Thymus (tissue), 11 donors: ENCODE measurements around the gene CCDC6. TPM values are rescaled to one million over a fixed set of nuclear protein-coding genes. Genes with fewer than 3 reads are reported as not detected.

Experiments
- DNase-seq, 9 donors: peaks; one replicate each; pipeline ENCODE4 v3.0.0-alpha.2; 2013; ENCODE audit warnings: low spot score in 9 of 9, low read depth in 6 of 9, missing footprints in 1 of 9
- H3K27ac ChIP-seq, 2 donors: one replicate each; pipeline ENCODE4 v1.5.1; 2013; ENCODE audit warnings: control low read depth in 1 of 2, low read depth in 1 of 2, low read length in 1 of 2, mild to moderate bottlenecking in 1 of 2, moderate library complexity in 1 of 2
- H3K27me3 ChIP-seq, 2 donors: one replicate each; pipeline ENCODE4 v1.5.1; 2013; ENCODE audit warnings: low read length in 1 of 2; ENCODE audit not compliant: control insufficient read depth in 2 of 2, insufficient read depth in 1 of 2
- H3K36me3 ChIP-seq, 2 donors: one replicate each; pipeline ENCODE4 v1.5.1; 2013; ENCODE audit warnings: low read length in 1 of 2, mild to moderate bottlenecking in 1 of 2, moderate library complexity in 1 of 2; ENCODE audit not compliant: control insufficient read depth in 2 of 2, insufficient read depth in 2 of 2
- H3K4me1 ChIP-seq, 2 donors: one replicate each; pipeline ENCODE4 v1.5.1; 2013; ENCODE audit warnings: low read length in 2 of 2; ENCODE audit not compliant: control insufficient read depth in 2 of 2, insufficient read depth in 2 of 2
- H3K4me3 ChIP-seq, 2 donors: one replicate each; pipeline ENCODE4 v1.5.1; 2013; ENCODE audit warnings: low read length in 2 of 2, control low read depth in 1 of 2, mild to moderate bottlenecking in 1 of 2
- H3K9me3 ChIP-seq, 2 donors: one replicate each; pipeline ENCODE4 v1.5.1; 2013; ENCODE audit warnings: low read length in 1 of 2, mild to moderate bottlenecking in 1 of 2; ENCODE audit not compliant: control insufficient read depth in 2 of 2, insufficient read depth in 1 of 2
- WGBS: extraction: QIAGEN DNeasy Blood & Tissue Kit; methylation state at CpG from one replicate; pipeline ENCODE4 v1.1.7; 2013; 5-methylcytosine and 5-hydroxymethylcytosine counted together
- polyA plus RNA-seq: library from polyadenylated mRNA; stranded (reverse); fragments of 200-250 nt; gene quantifications from one replicate; pipeline ENCODE4 v1.2.3, GENCODE V29; 2013
- total RNA-seq: library from RNA; stranded (reverse); fragments of 120-200 nt; gene quantifications from one replicate; pipeline ENCODE4 v1.2.4, GENCODE V29; 2013
- donor health status: healthy.

CCDC6 gene
- total and polyA plus RNA-seq, 2 donors = 9.3 to 19.9 TPM

- H3K27ac ChIP-seq = no peak overlapping the region
- H3K9me3 ChIP-seq = no peaks in the 10 kb centered on the region
- H3K27me3 ChIP-seq = no peaks in the 10 kb centered on the region
- no peaks in the 10 kb centered on the region for H3K4me1 ChIP-seq
- no peak for DNase-seq
- no peaks in the 10 kb centered on the region for H3K36me3 ChIP-seq
- H3K4me3 ChIP-seq = no peak overlapping the region
- WGBS = 94% methylated on average over 3 of the region's 3 CpGs
These were observed 50.3 kb downstream of the CCDC6 start for GRCh38 chr10:59856104-59856503.

GRCh38 chr10:59854571-59854970 lies 51.8 kb downstream of the CCDC6 start:
- Histone ChIP-seq H3K9me3 (no peaks in the 10 kb centered on the region), H3K4me3 (no peak overlapping the region), H3K36me3 (peaks cover 4 to 9% of the 10 kb centered on the region in 2 donors), H3K4me1 (no peaks in the 10 kb centered on the region), H3K27me3 (no peaks in the 10 kb centered on the region), H3K27ac (no peak overlapping the region)
- 93% methylated on average over 4 of the region's 4 CpGs for WGBS
- DNase-seq = no peak

- H3K27me3 ChIP-seq = no peaks in the 10 kb centered on the region
- no peaks in the 10 kb centered on the region for H3K9me3 ChIP-seq
- no peak overlapping the region for H3K27ac ChIP-seq
- H3K4me1 ChIP-seq = no peaks in the 10 kb centered on the region
- no peak for DNase-seq
- no peak overlapping the region for H3K4me3 ChIP-seq
- 96% methylated on average over 1 of the region's 1 CpG for WGBS
- H3K36me3 ChIP-seq = peaks cover 5 to 16% of the 10 kb centered on the region in 2 donors
These were observed 53.7 kb downstream of the CCDC6 start for GRCh38 chr10:59852670-59853069.

GRCh38 chr10:59851864-59852263 lies 54.5 kb downstream of the CCDC6 start:
- DNase-seq = no peak
- no peaks in the 10 kb centered on the region for H3K27me3 ChIP-seq
- peaks cover 5 to 18% of the 10 kb centered on the region in 2 donors for H3K36me3 ChIP-seq
- 96% methylated on average over 4 of the region's 4 CpGs for WGBS
- no peaks in the 10 kb centered on the region for H3K4me1 ChIP-seq
- H3K27ac ChIP-seq = no peak overlapping the region
- no peaks in the 10 kb centered on the region for H3K9me3 ChIP-seq
- H3K4me3 ChIP-seq = no peak overlapping the region

- 85% methylated on average over 7 of the region's 7 CpGs for WGBS
- no peaks in the 10 kb centered on the region for H3K27me3 ChIP-seq
- no peaks in the 10 kb centered on the region for H3K9me3 ChIP-seq
- no peaks in the 10 kb centered on the region for H3K4me1 ChIP-seq
- no peak overlapping the region for H3K27ac ChIP-seq
- H3K36me3 ChIP-seq = peaks cover 5 to 22% of the 10 kb centered on the region in 2 donors
- no peak overlapping the region for H3K4me3 ChIP-seq
- no peak for DNase-seq
These were observed 58.5 kb downstream of the CCDC6 start for GRCh38 chr10:59847888-59848287.

- H3K36me3 ChIP-seq = peaks cover 5 to 22% of the 10 kb centered on the region in 2 donors
- H3K4me1 ChIP-seq = no peaks in the 10 kb centered on the region
- H3K4me3 ChIP-seq = no peak overlapping the region
- 95% methylated on average over 2 of the region's 2 CpGs for WGBS
- H3K27ac ChIP-seq = no peak overlapping the region
- H3K27me3 ChIP-seq = no peaks in the 10 kb centered on the region
- DNase-seq = no peak
- H3K9me3 ChIP-seq = no peaks in the 10 kb centered on the region
These were observed 59.0 kb downstream of the CCDC6 start for GRCh38 chr10:59847326-59847725.

GRCh38 chr10:59844436-59844835 lies 61.9 kb downstream of the CCDC6 start:
- Histone ChIP-seq H3K27ac (no peak overlapping the region), H3K4me3 (no peak overlapping the region), H3K4me1 (no peaks in the 10 kb centered on the region), H3K27me3 (no peaks in the 10 kb centered on the region), H3K36me3 (peaks cover 0 to 11% of the 10 kb centered on the region in 2 donors), H3K9me3 (no peaks in the 10 kb centered on the region)
- WGBS = 97% methylated on average over 3 of the region's 3 CpGs
- no peak for DNase-seq

- no peak for DNase-seq
- no peaks in the 10 kb centered on the region for H3K9me3 ChIP-seq
- WGBS = 56% methylated on average over 2 of the region's 2 CpGs
- no peaks in the 10 kb centered on the region for H3K4me1 ChIP-seq
- peaks cover 0 to 9% of the 10 kb centered on the region in 2 donors for H3K36me3 ChIP-seq
- no peak overlapping the region for H3K27ac ChIP-seq
- H3K4me3 ChIP-seq = no peak overlapping the region
- no peaks in the 10 kb centered on the region for H3K27me3 ChIP-seq
These were observed 62.6 kb downstream of the CCDC6 start for GRCh38 chr10:59843748-59844147.

GRCh38 chr10:59839576-59839975 lies 66.8 kb downstream of the CCDC6 start:
- no peaks in the 10 kb centered on the region for H3K9me3 ChIP-seq
- H3K36me3 ChIP-seq = peaks cover 0 to 4% of the 10 kb centered on the region in 2 donors
- peaks cover 0 to 10% of the 10 kb centered on the region in 2 donors for H3K4me1 ChIP-seq
- no peaks in the 10 kb centered on the region for H3K27me3 ChIP-seq
- no peak overlapping the region for H3K27ac ChIP-seq
- H3K4me3 ChIP-seq = no peak overlapping the region
- no peak for DNase-seq
- 89% methylated on average over 6 of the region's 6 CpGs for WGBS
